Testis (tissue), 3 donors: Measurements from ENCODE around the gene MYO9B. TPM values are rescaled to one million over a fixed set of nuclear protein-coding genes. Genes with fewer than 3 reads are reported as not detected.

Experiments used
- DNase-seq: peaks from one replicate; pipeline ENCODE4 v3.0.0-alpha.2; 2019
- H3K27ac ChIP-seq, 2 donors: fragments of 200-600 bp; sonication (generic); one replicate each; pipeline ENCODE4 v1.5.1; 2019
- H3K27me3 ChIP-seq: fragments of 200-600 bp; sonication (generic); one replicate; pipeline ENCODE4 v1.5.1; 2019
- H3K36me3 ChIP-seq: fragments of 200-600 bp; sonication (generic); one replicate; pipeline ENCODE4 v1.5.1; 2017; ENCODE audit warnings: low read depth; ENCODE audit errors: missing control alignments
- H3K4me1 ChIP-seq: fragments of 200-600 bp; sonication (generic); one replicate; pipeline ENCODE4 v1.5.1; 2019
- H3K4me3 ChIP-seq, 2 donors: fragments of 200-600 bp; sonication (generic); one replicate each; pipeline ENCODE4 v1.5.1; 2017 to 2019
- H3K9me3 ChIP-seq: fragments of 200-600 bp; sonication (generic); one replicate; pipeline ENCODE4 v1.5.1; 2017
- CTCF ChIP-seq, 3 experiments: fragments of 450-650 bp in 2 of 3; fragments of 200-600 bp in 1 of 3; sonication (generic) in 1 of 3; IDR thresholded peaks; one replicate each; pipeline ENCODE4 v1.5.1; 2016 to 2019; ENCODE audit warnings: antibody characterized with exemption in 3 of 3, mild to moderate bottlenecking in 2 of 3, moderate library complexity in 1 of 3
- POLR2A ChIP-seq: fragments of 450-650 bp; IDR thresholded peaks from one replicate; pipeline ENCODE4 v1.6.1; 2017; ENCODE audit warnings: antibody characterized with exemption, mild to moderate bottlenecking, moderate library complexity
- WGBS, 2 donors: methylation state at CpG; one replicate each; pipeline ENCODE4 v1.1.5; 2018; 5-methylcytosine and 5-hydroxymethylcytosine counted together
- intact Hi-C: fragments of 100-400 bp; cut with DNase I; formaldehyde crosslinking; loops from one replicate; pipeline ENCODE4 v1.15.1; 2023; ENCODE audit warnings: low total_unique reads
- polyA plus RNA-seq: library from polyadenylated mRNA; stranded (reverse); fragments of 350-450 nt; fragmentation: Illumina TruSeq; extraction: RNeasy Lipid Tissue Mini Kit (QIAGEN cat#74804); gene quantifications from one replicate; pipeline ENCODE4 v1.2.3, GENCODE V29; 2014; ENCODE audit warnings: low read depth, low replicate concordance; ENCODE audit not compliant: insufficient read depth
- total RNA-seq, 2 donors: library from RNA; depleted of rRNA; stranded (reverse); fragments of >200 nt; gene quantifications; one replicate each; pipeline ENCODE4 v1.2.3, GENCODE V29; 2016

The MYO9B gene
- total and polyA plus RNA-seq, 3 donors from 2014 or later, result 121 to 407 (median 407) TPM

- TF ChIP-seq POLR2A, result no peak
- no peaks in the 10 kb centered on the region for H3K36me3 ChIP-seq
- intact Hi-C loops, result loop anchor here (10.0 kb wide), 1 partner anchor 64 kb away; no protein-coding TSS in a partner anchor
- no peak overlapping the region for H3K27ac ChIP-seq
- H3K4me3 ChIP-seq, result no peak overlapping the region
- no peak for DNase-seq
- WGBS, 2 donors, result 92 to 95% methylated on average over 12 of the region's 12 CpGs
- no peaks in the 10 kb centered on the region for H3K9me3 ChIP-seq
- no peaks in the 10 kb centered on the region for H3K27me3 ChIP-seq
- peaks cover 12% of the 10 kb centered on the region for H3K4me1 ChIP-seq
Observed at GRCh38 chr19:17070421-17070820, 5.2 kb upstream of the MYO9B start.

GRCh38 chr19:17070912-17071311 is 4.7 kb upstream of the MYO9B start:
- H3K27me3 ChIP-seq, result no peaks in the 10 kb centered on the region
- H3K9me3 ChIP-seq, result no peaks in the 10 kb centered on the region
- no peak overlapping the region for H3K4me3 ChIP-seq
- H3K4me1 ChIP-seq, result peaks cover 12% of the 10 kb centered on the region
- no peak for TF ChIP-seq POLR2A
- TF ChIP-seq CTCF (IDR thresholded peaks at IDR 0.05), result no peak
- intact Hi-C loops, result loop anchor here (10.0 kb wide), 1 partner anchor 64 kb away; no protein-coding TSS in a partner anchor
- no peak overlapping the region for H3K27ac ChIP-seq
- H3K36me3 ChIP-seq, result no peaks in the 10 kb centered on the region
- no peak for DNase-seq
- 93 to 94% methylated on average over 7 of the region's 7 CpGs for WGBS, 2 donors

GRCh38 chr19:17073869-17074633 is 1.5 kb upstream of the MYO9B start:
- no peak for DNase-seq
- peak overlapping the region in 1 of 2 donors; percentile 82 for H3K4me3 ChIP-seq
- no peaks in the 10 kb centered on the region for H3K9me3 ChIP-seq
- no peaks in the 10 kb centered on the region for H3K27me3 ChIP-seq
- no peaks in the 10 kb centered on the region for H3K36me3 ChIP-seq
- WGBS, 2 donors, result 35 to 49% methylated on average over 14 to 18 of the region's 18 CpGs
- intact Hi-C loops, result loop anchor here (10.0 kb wide), 1 partner anchor 61 kb away; no protein-coding TSS in a partner anchor
- peaks cover 19% of the 10 kb centered on the region for H3K4me1 ChIP-seq
- H3K27ac ChIP-seq, result peak overlapping the region in 1 of 2 donors; percentile 83
- no peak for TF ChIP-seq POLR2A
- no peak for TF ChIP-seq CTCF (IDR thresholded peaks at IDR 0.05)

GRCh38 chr19:17074634-17075034 is 943 bp upstream of the MYO9B start:
- intact Hi-C loops, result loop anchor here (10.0 kb wide), 1 partner anchor 60 kb away; no protein-coding TSS in a partner anchor
- no peak for DNase-seq
- WGBS, 2 donors, result 11 to 17% methylated on average over 3 to 11 of the region's 11 CpGs
- Histone ChIP-seq H3K4me1 (peaks cover 22% of the 10 kb centered on the region), H3K27me3 (no peaks in the 10 kb centered on the region), H3K9me3 (no peaks in the 10 kb centered on the region), H3K36me3 (no peaks in the 10 kb centered on the region), H3K4me3 (peak overlapping the region; percentile 78 to 82), H3K27ac (peak overlapping the region; percentile 44 to 83)
- TF ChIP-seq CTCF (IDR thresholded peaks at IDR 0.05) (no peak), POLR2A (no peak)

- Histone ChIP-seq H3K36me3 (no peaks in the 10 kb centered on the region), H3K9me3 (no peaks in the 10 kb centered on the region), H3K27ac (peak overlapping the region; percentile 73 to 88), H3K4me3 (peak overlapping the region; percentile 75 to 86), H3K27me3 (no peaks in the 10 kb centered on the region), H3K4me1 (peaks cover 34% of the 10 kb centered on the region)
- intact Hi-C loops, result loop anchor here (10.0 kb wide), 1 partner anchor 59 kb away; no protein-coding TSS in a partner anchor
- no peak for TF ChIP-seq CTCF (IDR thresholded peaks at IDR 0.05)
- TF ChIP-seq POLR2A, result no peak
- 0 to 1% methylated on average over 40 to 42 of the region's 43 CpGs for WGBS, 2 donors
- DNase-seq, result no peak
Observed at GRCh38 chr19:17075864-17076542, 426 bp downstream of the MYO9B start.
